Kidney tubule cell (primary cell): ENCODE results near the gene ZAR1L.
A peak's percentile ranks its signal among the peaks of the same experiment; 100 is the strongest.
"Not testable (repeated sequence)": the region's sequence is repeated elsewhere in the genome, so short reads cannot be mapped to it uniquely, and the experiment has no call there.

Source experiments
- DNase-seq: peaks from one replicate; pipeline ENCODE4 v3.0.0-alpha.2; 2018; ENCODE audit warnings: low spot score

ZAR1L gene, protein sequence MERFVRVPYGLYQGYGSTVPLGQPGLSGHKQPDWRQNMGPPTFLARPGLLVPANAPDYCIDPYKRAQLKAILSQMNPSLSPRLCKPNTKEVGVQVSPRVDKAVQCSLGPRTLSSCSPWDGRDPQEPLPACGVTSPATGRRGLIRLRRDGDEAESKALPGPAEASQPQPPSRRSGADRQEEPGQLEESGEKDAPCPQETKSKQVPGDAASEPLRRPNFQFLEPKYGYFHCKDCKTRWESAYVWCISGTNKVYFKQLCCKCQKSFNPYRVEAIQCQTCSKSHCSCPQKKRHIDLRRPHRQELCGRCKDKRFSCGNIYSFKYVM

GRCh38 chr13:32315238-32316027 is at the start of gene ZAR1L, which contains the start of gene BRCA2:
Gene ZAR1L, minus strand, starts transcription at chr13:32315363. Its CDS starts 3,438 bp downstream, at chr13:32311925.
Gene BRCA2, plus strand, starts transcription at chr13:32315508. Its CDS starts 953 bp downstream, at chr13:32316461.
- peak; percentile 90 for DNase-seq

DNA sequence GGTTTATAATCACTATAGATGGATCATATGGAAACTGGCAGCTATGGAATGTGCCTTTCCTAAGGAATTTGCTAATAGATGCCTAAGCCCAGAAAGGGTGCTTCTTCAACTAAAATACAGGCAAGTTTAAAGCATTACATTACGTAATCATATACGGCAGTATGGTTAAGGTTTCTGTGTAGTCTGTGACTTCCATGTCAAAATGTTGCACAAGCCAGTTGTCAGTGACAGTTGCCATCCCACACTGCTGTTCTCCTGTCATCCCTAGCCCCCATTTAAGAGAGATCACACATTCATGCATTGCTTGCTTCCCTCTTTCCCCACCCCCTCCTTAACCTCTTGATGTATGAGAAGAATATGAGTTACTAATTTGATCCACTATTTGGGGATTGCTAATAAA is 47.4 kb upstream of the ZAR1L start:
- no peak for DNase-seq

DNA sequence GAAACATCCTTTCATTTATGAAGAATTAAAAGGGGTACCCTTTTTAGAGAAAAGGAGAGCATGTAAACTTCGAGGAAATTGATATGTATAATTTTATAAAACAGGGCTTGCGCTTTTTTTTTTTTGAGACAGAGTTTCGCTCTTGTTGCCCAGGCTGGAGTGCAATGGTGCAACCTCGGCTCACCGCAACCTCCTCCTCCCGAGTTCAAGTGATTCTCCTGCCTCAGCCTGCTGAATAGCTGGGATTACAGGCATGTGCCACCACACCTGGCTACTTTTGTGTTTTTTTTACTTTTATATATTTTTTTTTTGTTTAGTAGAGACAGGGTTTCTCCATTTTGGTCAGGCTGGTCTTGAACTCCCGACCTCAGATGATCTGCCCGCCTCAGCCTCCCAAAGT is 40.8 kb upstream of the ZAR1L start:
- not testable (repeated sequence) for DNase-seq

GRCh38 chr13:32354040-32354439 is 38.9 kb upstream of the ZAR1L start:
- DNase-seq: no peak

- not testable (repeated sequence) for DNase-seq
These were observed 35.8 kb upstream of the ZAR1L start for GRCh38 chr13:32350839-32351441.

- DNase-seq: no peak
These were observed 32.5 kb upstream of the ZAR1L start for GRCh38 chr13:32347651-32348050.

DNA sequence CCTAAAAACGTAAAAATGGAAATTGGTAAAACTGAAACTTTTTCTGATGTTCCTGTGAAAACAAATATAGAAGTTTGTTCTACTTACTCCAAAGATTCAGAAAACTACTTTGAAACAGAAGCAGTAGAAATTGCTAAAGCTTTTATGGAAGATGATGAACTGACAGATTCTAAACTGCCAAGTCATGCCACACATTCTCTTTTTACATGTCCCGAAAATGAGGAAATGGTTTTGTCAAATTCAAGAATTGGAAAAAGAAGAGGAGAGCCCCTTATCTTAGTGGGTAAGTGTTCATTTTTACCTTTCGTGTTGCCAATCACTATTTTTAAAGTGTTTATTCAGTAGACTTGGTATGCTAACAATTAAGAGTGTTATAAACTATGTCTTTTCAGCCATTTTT is 25.8 kb upstream of the ZAR1L start:
- no peak for DNase-seq

GRCh38 chr13:32334671-32335070 is 19.5 kb upstream of the ZAR1L start:
- no peak for DNase-seq

GRCh38 chr13:32330441-32330840 is 15.3 kb upstream of the ZAR1L start:
- DNase-seq: peak; percentile 24

- DNase-seq: peak; percentile 80
These were observed 8.7 kb upstream of the ZAR1L start for GRCh38 chr13:32323912-32324311.

DNA sequence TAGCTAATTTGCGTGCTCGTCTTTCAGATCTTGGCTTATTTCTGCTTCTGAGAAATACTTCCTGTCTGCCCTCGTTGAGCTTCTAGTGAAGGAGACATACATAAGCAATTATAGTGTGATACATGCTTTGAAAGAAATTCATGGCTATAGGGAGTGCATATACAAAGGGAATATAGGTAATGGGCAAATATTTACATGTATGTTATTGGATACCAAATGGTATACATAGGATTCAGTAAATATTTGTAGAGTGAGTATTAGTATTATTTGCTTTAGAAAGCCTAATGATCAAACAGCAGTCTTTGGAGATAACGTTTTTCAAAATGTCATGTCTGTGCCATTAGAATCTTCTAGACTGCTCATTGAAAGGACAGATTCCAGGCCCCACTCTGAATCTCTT is 5.4 kb upstream of the ZAR1L start:
- DNase-seq: no peak

- DNase-seq: no peak
These were observed 2.7 kb upstream of the ZAR1L start for GRCh38 chr13:32317716-32318465.

- DNase-seq: no peak
These were observed 1.3 kb upstream of the ZAR1L start for GRCh38 chr13:32316501-32316900.

- no peak for DNase-seq
These were observed 821 bp upstream of the ZAR1L start for GRCh38 chr13:32316028-32316339.

- DNase-seq: peak; percentile 39
These were observed 609 bp downstream of the ZAR1L start for GRCh38 chr13:32314271-32315237.

DNA sequence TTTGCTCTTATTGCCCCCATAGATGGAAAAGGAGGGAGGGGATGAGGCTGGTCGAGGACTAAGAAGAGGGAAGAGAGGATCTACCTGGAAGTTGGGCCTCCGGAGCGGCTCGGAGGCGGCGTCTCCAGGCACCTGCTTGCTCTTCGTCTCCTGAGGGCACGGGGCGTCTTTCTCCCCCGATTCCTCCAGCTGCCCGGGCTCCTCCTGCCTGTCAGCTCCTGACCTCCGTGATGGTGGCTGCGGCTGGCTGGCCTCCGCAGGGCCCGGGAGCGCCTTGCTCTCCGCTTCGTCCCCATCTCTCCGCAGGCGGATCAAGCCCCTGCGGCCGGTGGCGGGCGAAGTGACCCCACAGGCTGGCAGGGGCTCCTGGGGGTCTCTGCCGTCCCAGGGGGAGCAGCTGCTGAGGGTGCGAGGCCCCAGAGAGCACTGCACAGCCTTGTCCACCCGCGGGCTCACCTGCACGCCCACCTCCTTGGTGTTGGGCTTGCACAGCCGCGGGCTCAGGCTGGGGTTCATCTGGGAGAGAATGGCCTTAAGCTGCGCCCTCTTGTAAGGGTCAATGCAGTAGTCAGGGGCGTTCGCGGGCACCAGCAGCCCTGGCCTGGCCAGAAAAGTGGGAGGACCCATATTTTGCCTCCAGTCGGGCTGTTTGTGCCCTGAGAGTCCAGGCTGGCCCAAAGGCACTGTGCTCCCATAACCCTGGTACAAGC is 3.8 kb downstream of the ZAR1L start:
- DNase-seq: no peak

GRCh38 chr13:32310134-32310706 is 4.9 kb downstream of the ZAR1L start:
- DNase-seq: peak; percentile 61

DNA sequence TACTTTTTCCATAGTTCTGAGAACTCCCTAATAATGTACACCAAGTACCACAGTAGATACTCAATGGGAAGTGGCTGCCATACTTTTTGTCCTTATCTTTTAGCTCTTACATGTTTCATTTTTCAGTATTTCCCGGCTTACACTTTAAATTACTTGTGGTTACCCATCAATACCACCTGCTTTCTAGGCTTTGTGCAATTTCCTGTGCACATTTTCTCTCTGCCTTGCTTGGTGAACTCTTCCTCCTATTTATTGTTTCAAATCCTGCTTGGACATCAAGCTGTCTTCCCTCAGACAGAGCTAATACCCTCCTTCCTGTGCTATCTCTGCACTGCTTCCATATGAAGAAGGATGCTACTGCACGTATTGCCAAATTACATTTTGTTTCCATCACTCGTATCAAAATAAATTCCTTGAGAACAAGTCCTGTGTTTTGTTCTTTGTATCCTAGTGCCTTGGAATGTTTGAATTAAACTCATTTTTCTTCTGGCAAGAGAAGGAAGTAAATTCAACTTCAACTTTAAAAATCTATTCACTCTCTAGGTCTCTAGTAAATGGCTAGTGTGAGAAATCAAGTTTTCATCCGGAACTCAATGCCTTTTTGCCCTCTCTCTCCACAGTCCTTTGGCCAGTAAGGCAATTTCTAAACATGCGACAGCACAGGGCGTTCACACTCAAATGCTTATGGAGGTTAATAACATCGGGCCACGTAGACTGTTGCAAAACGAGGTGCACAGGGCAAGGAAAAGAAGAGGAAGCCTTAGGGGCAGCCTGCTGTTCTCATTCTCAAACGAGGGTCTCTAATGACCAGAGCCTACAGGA is 5.6 kb downstream of the ZAR1L start:
- DNase-seq: peak; percentile 6

GRCh38 chr13:32305646-32306045 is 9.5 kb downstream of the ZAR1L start:
- DNase-seq: no peak
